HG02798 (cell line): Measurements from ENCODE around the gene TAF1A.

Experiments
- ATAC-seq: cut with Tn5 transposase; IDR thresholded peaks from one replicate; pipeline ENCODE4 v1.9.1; 2021; ENCODE audit warnings: mild to moderate bottlenecking; ENCODE audit not compliant: unreplicated experiment, poor library complexity

The TAF1A gene

DNA sequence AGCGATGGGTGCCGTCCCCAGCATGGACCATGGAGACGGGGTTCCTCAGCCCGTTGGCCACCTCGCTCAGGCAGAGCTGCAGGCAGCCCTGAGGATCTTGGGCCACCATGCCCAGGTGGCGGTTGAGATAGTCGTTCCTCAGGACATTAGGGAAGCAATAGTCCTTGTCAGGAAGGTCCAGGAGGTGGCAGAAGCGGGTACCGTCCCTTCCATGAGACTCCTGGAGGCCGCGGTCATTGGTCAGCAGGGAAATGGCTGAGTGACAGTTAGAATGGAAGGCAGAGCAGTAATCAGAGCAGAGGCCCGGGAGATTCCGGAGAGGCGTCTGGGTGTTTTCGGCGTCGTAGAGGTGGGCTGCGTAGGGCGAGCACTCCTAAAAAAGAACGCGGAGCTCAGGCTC lies 45.9 kb downstream of the TAF1A start:
- ATAC-seq: no peak

DNA sequence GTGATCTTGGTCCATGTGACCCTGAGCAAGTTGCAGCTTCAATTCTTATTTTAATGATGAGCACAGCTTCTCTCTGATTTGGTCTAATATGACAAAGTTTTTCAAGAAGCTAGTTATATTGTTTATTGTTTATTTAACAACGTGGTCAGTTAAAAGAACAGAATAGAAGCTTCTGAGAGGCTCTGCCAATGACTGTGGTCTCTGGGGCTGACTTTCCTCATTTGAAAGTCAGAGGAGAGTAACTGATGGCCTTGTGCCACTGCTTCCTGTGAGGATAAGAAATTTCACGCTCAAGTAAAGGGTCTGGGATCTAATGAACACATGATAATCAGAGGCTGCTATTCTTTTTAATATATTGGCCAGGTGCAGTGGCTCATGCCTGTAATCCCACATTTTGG lies 49.1 kb downstream of the TAF1A start:
- ATAC-seq: no peak

DNA sequence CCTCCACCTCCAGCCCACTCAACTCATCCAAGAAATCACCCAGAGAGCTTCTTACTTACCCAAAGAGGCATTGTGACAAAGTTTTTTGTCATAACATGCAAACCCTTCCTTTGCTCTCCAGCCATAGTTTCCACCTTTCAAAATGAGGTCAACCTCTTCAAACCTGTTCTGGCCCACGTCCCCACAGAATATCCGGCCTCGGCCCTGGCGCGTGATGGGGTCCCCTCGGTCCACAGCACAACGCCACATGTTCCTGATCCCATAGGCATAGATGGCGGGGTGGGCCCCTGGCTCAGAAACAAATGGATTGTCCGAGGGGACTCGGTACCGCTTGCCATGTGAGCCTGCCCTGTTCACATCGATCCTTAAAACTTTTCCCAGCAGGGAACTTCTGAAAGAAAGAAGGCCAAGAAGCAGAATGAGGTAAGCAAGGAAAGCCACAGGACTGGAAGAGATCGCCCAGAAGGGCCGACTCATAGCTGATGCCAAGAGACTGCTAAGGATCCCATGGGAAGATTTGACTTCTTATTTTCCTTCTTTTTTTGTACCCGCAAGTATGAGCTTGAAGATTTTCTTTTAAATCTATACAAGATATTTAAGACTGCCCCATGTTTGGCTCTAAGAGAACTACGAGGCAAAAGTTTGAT lies 49.7 kb downstream of the TAF1A start:
- ATAC-seq: no peak

DNA sequence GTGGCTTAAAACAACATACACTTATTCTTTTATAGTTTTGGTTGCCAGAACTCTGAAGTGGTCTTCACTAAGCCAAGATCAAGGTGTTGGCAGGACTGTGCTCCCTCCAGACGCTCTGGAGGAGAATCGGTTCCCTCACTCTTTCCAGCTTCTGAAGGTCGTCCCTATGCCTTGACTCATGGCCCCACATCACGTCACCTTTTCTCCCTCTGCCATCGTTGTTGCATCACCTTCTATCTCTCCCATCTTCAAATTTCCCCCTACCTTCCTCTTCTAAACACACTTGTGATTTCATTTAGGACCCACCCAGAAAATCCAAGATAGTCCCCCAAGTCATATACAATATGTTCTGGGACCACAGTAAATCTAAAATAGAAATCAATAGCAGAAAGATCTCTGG lies 54.3 kb downstream of the TAF1A start:
- no peak for ATAC-seq

DNA sequence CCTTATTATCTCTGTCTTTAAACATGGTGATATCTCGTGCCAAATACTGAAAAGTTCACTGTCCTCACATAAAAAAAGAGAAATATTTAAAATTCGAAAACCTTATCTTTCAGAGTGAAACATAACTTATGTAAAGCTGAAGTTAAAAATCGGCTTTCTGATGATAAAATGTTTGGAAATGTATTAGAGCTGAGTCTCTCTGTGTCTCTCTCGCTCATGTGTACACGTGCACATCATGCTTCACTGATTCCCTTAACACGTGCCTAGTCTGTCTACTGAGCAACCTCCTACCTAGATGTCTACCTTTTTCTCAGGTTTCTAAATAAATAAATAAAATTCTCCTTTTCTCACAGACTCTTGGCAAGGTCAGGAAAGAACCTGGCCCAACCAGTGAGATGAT lies 58.9 kb downstream of the TAF1A start:
- no peak for ATAC-seq

DNA sequence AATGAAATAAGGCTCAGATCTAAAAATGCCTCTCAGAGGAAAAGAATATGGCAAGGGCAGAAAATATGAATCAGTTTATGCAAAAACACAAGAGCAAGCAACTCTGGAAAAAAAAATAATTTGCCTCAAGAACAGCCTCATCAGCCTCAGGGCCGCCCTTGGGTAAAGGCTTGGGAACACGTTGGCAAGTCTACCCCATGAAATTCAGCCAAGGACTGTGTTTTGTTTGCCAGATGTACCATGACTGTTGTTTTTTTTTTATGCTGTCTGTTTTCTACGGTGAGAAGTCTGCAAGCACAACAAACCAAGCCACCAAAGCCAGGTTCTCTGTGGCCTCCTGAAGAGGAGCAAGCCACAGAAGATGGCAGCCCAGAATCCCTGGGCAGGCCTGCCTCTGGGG lies 59.8 kb downstream of the TAF1A start:
- ATAC-seq: no peak

DNA sequence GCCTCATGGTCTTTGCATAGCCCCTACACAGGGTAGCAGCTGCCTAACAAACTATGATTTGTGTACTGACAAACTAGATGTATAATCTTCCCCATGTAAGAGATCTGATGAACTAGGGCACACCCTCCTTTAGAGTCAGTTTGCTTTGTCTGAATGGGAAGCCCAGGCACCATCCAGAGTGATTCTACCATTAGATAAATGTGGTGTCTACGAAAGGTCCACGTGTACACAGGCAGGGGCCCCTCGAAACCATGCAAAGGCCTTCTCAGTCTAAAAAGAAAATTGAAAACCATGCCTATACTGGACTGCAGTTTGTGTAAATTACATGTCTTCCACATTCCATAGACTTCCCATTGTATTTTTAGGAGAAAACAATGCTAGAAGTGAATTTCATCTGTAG lies 60.6 kb downstream of the TAF1A start:
- ATAC-seq: no peak

DNA sequence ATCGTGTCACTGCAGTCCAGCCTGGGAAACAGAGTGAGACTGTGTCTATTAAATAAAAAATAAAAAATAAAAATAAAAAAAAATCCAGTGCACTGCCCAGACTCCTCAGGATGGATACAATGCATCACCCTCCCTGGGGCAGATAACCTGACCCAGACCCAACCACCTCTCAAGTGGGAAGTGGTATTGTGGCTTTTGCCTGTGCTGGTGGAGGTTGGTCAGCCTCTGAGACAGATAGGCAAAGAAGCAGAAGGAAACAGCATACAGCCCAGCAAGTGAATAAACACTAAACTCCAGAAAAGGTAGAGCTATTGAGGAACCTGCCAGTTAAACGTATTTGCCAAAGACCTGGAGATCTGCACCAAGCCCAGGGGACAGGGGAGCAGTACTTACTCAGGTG lies 63.8 kb downstream of the TAF1A start:
- no peak for ATAC-seq

DNA sequence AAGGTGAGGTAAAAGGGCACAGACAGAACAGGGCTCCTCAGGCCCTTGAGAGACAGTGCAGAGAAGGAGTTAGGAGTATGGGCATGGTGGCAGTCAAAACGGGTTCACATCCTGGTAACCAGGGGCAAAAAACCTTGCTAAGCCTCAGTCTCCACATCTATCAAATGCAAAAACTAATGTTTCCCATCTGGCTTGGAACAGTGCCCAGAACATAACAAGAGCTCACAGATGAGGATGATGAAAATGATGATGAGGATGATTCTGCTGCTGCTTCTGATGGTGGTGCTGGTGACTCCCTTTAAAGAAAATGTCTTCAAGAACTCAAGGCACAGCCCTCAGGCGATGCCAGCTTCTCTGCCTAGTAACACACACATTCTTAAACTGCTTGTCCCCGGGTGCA lies 65.9 kb downstream of the TAF1A start:
- no peak for ATAC-seq

DNA sequence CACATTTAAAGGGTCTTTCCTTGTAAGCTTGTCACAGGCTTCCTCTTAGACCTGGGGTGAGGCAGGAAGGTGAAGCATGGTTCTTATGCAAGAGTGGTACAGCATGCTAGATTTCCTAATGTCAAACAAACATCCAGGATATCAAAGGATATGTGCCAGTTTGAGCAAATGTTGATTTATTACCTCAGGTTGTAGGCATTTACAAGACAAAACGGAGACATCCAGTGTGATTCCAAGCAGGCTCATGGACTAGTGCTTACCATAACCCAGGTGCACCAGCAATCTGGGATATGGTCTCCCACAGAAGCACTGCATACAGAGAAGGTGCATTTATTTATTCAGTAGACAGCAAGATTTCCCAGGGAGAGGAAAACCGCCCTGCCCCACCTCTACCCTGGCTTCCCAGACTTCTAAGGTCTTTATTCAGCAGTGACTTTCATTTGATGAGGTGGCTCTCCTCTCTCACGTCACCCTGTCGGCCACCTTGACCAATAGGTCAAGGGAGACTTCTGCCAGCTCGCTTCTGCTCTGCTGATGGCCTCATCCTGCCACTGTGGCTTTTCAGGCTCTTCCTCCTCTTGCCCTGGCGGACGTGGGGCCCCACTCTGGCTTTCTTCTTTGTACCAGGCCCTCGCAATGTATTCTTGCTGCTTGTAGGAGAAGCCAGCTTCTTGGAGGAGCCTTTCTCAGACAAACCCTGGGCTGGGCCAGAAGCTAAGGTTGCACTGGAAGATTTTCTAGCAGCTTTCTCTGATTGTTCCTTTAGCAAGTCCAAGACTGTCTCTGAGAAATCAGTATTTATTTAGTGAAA lies 67.4 kb downstream of the TAF1A start:
- ATAC-seq: no peak

DNA sequence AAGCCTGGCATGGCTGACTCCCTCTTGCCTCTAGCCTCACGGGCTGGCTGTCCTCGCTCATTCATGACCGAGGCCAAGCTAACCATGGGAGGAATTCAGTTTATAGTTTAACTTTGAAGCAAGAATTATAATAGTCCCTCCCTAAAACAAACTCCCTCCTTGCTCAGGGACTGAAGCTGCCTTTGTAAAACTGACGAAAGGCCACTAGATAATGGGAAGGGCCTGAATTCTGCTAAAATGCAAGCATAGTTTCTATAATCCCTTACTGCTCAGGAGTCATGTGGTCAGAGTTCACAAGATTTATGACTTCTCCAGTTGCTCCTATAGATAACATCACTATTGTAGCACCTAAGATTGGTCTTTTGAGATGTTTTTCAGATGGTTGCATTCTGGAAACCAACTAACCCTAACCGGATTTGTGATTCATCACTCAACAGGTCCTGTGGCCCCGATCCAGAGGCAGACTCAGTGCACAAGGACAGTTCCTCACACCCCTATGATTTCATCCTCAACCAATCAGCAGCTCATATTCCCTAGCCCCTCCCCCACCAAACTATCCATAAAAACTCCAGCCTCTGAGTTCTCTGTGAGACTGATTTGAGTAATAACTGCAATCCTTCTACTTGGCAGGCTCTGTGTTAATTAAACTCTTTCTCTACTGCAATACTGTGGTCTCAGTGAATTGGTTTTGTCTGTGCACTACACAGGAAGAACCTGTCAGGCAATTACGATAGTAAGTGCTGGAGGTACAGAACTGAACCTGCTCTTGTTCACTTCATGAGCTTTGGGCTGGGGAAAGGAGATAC lies 68.2 kb downstream of the TAF1A start:
- ATAC-seq: no peak
